SK-N-SH (cell line): ENCODE results near the gene NUAK1.

Experiments
- CHD2 ChIP-seq: fragments of 150-350 bp; IDR thresholded peaks from 2 replicates; pipeline ENCODE4 v1.6.1; 2018; ENCODE audit warnings: low read length; ENCODE audit not compliant: partially characterized antibody
- CTCF ChIP-seq: fragments of 200-600 bp; sonication (generic); IDR thresholded peaks from 2 replicates; pipeline ENCODE4 v1.6.1; 2017; ENCODE audit warnings: antibody characterized with exemption, mild to moderate bottlenecking, moderate library complexity
- MXI1 ChIP-seq: IDR thresholded peaks from 2 replicates; pipeline ENCODE4 v1.6.1; 2012; ENCODE audit warnings: mild to moderate bottlenecking, low read depth, low read length, improper control_type of control experiment
- RAD21 ChIP-seq: IDR thresholded peaks from 2 replicates; pipeline ENCODE4 v1.6.1; 2012; ENCODE audit warnings: mild to moderate bottlenecking, low read length
- RCOR1 ChIP-seq: fragments of 150-350 bp; IDR thresholded peaks from 2 replicates; pipeline ENCODE4 v1.6.1; 2017; ENCODE audit warnings: antibody characterized with exemption, low read length
- RFX5 ChIP-seq: IDR thresholded peaks from 2 replicates; pipeline ENCODE4 v1.6.1; 2012; ENCODE audit warnings: mild to moderate bottlenecking, improper control_type of control experiment, low read length
- SMC3 ChIP-seq: IDR thresholded peaks from 2 replicates; pipeline ENCODE4 v1.6.1; 2012; ENCODE audit warnings: low read depth, low read length, improper control_type of control experiment
- TAF1 ChIP-seq: IDR thresholded peaks from 2 replicates; pipeline ENCODE4 v1.6.1; 2012; ENCODE audit warnings: low read depth, mild to moderate bottlenecking, low read length, moderate library complexity, borderline replicate concordance
- TCF12 ChIP-seq: IDR thresholded peaks from 2 replicates; pipeline ENCODE4 v1.4.0; 2012
- YY1 ChIP-seq: IDR thresholded peaks from 2 replicates; pipeline ENCODE4 v1.4.0; 2012; ENCODE audit warnings: low read depth, mild to moderate bottlenecking

GRCh38 chr12:106015646-106016045 lies 123.1 kb downstream of the NUAK1 start:
- TF ChIP-seq CTCF (no peak), RAD21 (no peak), RCOR1 (no peak), TCF12 (no peak), YY1 (no peak), RFX5 (no peak), MXI1 (no peak), CHD2 (no peak), SMC3 (no peak), TAF1 (no peak)
